Adipocyte (in vitro differentiated cells): ENCODE results near the gene TPP1.

Experiments used
- DNase-seq: peaks from one replicate; pipeline ENCODE4 v3.0.0-alpha.2; 2015; ENCODE audit warnings: low read depth
- H3K27me3 ChIP-seq: replicated peaks from 2 replicates; pipeline ENCODE4 v1.7.0; 2013; ENCODE audit warnings: mild to moderate bottlenecking, low read length, moderate library complexity; ENCODE audit not compliant: control insufficient read depth, insufficient read depth
- H3K36me3 ChIP-seq: 2 replicates; pipeline ENCODE4 v1.7.0; 2013; ENCODE audit warnings: low read length, mild to moderate bottlenecking, moderate library complexity; ENCODE audit not compliant: control insufficient read depth, insufficient read depth, severe bottlenecking
- H3K4me1 ChIP-seq: 2 replicates; pipeline ENCODE4 v1.7.0; 2013; ENCODE audit warnings: mild to moderate bottlenecking, low read length, moderate library complexity; ENCODE audit not compliant: control insufficient read depth, insufficient read depth
- H3K4me3 ChIP-seq: 2 replicates; pipeline ENCODE4 v1.7.0; 2013; ENCODE audit warnings: mild to moderate bottlenecking, low read length, moderate library complexity
- H3K9ac ChIP-seq: 2 replicates; pipeline ENCODE4 v1.7.0; 2013; ENCODE audit warnings: mild to moderate bottlenecking, low read length, moderate library complexity
- H3K9me3 ChIP-seq: 2 replicates; pipeline ENCODE4 v1.7.0; 2013; ENCODE audit warnings: mild to moderate bottlenecking, low read length, moderate library complexity; ENCODE audit not compliant: control insufficient read depth

Gene TPP1

GRCh38 chr11:6576471-6577373 lies 42.5 kb downstream of the TPP1 start:
- Histone ChIP-seq H3K9ac (peak overlapping the region; percentile 19), H3K36me3 (peaks cover 3% of the 10 kb centered on the region), H3K4me3 (no peak overlapping the region), H3K27me3 (no peaks in the 10 kb centered on the region), H3K9me3 (no peaks in the 10 kb centered on the region), H3K4me1 (peaks cover 35% of the 10 kb centered on the region)
- DNase-seq = peak; percentile 65

- H3K36me3 ChIP-seq = peaks cover 3% of the 10 kb centered on the region
- H3K9ac ChIP-seq = no peak overlapping the region
- DNase-seq = no peak
- no peaks in the 10 kb centered on the region for H3K9me3 ChIP-seq
- H3K4me1 ChIP-seq = peaks cover 39% of the 10 kb centered on the region
- no peaks in the 10 kb centered on the region for H3K27me3 ChIP-seq
- H3K4me3 ChIP-seq = no peak overlapping the region
Observed at GRCh38 chr11:6574816-6575715, 44.2 kb downstream of the TPP1 start.

DNA sequence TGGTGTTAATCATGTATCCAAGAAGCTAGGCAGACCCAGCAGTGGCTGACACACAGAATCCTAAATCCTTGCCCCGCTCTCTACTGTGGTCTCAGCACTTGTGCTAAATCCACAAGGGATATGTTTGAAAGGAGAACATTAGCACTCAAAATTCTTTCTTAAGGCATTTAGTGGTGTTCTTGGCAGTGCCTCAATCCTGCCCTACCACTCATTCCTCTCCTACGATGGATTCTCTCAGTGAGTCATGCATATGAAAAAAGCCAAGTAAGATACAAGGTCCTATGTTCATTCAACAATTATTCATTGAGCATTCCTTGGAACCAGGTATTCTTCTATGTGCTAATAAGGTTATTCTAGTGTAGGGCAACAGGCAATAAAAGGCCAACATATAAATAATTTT lies 47.0 kb downstream of the TPP1 start:
- H3K4me1 ChIP-seq = peaks cover 41% of the 10 kb centered on the region
- H3K4me3 ChIP-seq = no peak overlapping the region
- no peaks in the 10 kb centered on the region for H3K27me3 ChIP-seq
- DNase-seq = peak; percentile 75
- no peaks in the 10 kb centered on the region for H3K36me3 ChIP-seq
- no peaks in the 10 kb centered on the region for H3K9me3 ChIP-seq
- H3K9ac ChIP-seq = no peak overlapping the region

DNA sequence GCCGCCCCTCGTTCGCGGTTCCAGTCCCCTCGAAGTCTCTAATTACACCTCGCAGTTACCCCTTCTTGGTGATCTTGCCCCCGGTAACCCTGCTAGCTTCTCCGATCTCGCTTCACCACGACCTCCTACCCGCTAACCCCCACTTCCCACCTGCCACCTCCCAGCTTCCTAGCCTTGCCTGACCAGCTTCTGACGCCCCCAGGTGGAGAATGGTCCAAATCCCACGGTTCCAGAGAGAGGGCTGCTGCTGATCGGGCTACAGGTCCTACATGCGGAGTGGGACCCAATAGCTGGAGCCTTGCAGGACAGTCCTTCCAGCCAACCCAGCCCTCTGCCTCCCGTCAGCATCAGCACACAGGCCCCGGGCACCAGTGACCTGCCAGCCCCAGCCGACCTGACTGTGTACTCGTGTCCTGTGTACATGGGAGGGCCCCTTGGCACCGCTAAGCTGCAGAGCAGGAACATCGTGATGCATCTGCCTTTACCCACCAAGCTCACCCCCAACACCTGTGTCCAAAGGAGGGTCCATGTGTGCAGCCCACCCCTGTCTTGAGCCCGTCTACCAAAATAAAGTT lies 47.7 kb downstream of the TPP1 start:
- no peaks in the 10 kb centered on the region for H3K9me3 ChIP-seq
- H3K4me3 ChIP-seq = no peak overlapping the region
- H3K4me1 ChIP-seq = peaks cover 34% of the 10 kb centered on the region
- DNase-seq = no peak
- no peaks in the 10 kb centered on the region for H3K27me3 ChIP-seq
- H3K36me3 ChIP-seq = no peaks in the 10 kb centered on the region
- H3K9ac ChIP-seq = no peak overlapping the region

GRCh38 chr11:6570691-6571427 lies 48.4 kb downstream of the TPP1 start:
- Histone ChIP-seq H3K4me3 (no peak overlapping the region), H3K27me3 (no peaks in the 10 kb centered on the region)
- DNase-seq = no peak

DNA sequence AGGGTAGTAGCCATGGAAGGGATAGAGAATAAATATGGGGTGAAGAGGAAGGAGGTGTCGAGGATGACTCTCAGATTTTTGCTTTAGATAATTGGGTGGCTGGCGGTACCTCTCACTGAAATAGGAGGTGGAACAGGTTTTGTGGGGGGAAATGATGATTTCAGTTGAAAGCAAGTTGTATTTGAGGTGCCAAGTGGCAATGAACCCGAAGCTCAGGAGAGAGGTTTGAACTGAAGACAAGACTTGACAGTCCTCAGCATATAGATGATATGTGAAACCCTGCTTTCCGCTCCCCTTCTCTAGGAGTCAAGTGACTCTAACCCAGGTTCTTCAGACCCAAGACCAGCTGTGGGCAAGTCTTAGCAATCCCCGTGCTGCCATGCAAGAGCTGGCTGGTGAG lies 49.5 kb downstream of the TPP1 start:
- H3K27me3 ChIP-seq = no peaks in the 10 kb centered on the region
- H3K36me3 ChIP-seq = peaks cover under 1% of the 10 kb centered on the region
- peaks cover 25% of the 10 kb centered on the region for H3K4me1 ChIP-seq
- H3K9me3 ChIP-seq = no peaks in the 10 kb centered on the region
- no peak overlapping the region for H3K4me3 ChIP-seq
- no peak overlapping the region for H3K9ac ChIP-seq
- no peak for DNase-seq

More at GRCh38 chr11:6570691-6571427, 48.4 kb downstream of the TPP1 start:
- no peaks in the 10 kb centered on the region for H3K9me3 ChIP-seq
- H3K9ac ChIP-seq = no peak overlapping the region
- no peaks in the 10 kb centered on the region for H3K36me3 ChIP-seq
- H3K4me1 ChIP-seq = peaks cover 28% of the 10 kb centered on the region

GRCh38 chr11:6568191-6568918 lies 50.9 kb downstream of the TPP1 start:
- Histone ChIP-seq H3K9ac (no peak overlapping the region), H3K9me3 (no peaks in the 10 kb centered on the region), H3K27me3 (no peaks in the 10 kb centered on the region), H3K4me3 (no peak overlapping the region), H3K36me3 (peaks cover 6% of the 10 kb centered on the region), H3K4me1 (peaks cover 25% of the 10 kb centered on the region)
- peak; percentile 48 for DNase-seq

GRCh38 chr11:6567371-6567745 lies 51.9 kb downstream of the TPP1 start:
- Histone ChIP-seq H3K27me3 (no peaks in the 10 kb centered on the region), H3K9ac (no peak overlapping the region), H3K9me3 (no peaks in the 10 kb centered on the region), H3K36me3 (peaks cover 6% of the 10 kb centered on the region), H3K4me1 (peaks cover 20% of the 10 kb centered on the region), H3K4me3 (no peak overlapping the region)
- no peak for DNase-seq

DNA sequence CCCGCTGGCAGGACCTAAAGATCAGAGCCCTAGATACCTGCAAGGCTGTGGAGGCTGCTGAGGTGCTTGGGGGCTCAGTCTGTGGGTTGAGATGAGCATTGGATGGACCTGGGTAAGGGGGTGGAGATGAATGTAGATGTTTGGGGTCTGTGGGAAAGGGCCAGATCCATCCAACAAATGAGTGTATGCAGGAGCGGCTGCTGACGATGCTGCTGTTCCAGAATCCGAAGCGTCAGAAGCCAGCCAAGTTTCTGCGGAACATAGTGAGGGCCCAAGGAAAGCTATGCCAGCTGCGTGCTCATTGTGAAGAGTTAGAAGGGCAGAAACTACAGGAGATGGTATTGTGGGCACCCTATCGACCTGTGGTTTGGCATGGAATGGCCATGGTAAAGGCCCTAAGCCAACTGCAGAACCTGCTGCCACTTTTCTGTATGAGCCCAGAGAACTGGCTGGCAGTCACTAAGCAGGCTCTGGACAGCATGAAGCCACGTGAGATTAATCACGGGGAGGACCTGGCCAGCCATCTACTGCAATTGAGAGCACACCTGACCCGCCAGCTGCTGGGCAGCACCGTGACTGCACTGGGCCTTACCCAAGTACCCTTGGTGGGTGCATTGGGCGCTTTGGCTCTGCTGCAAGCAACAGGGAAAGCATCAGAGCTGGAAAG lies 52.4 kb downstream of the TPP1 start:
- no peak overlapping the region for H3K4me3 ChIP-seq
- no peaks in the 10 kb centered on the region for H3K9me3 ChIP-seq
- H3K27me3 ChIP-seq = no peaks in the 10 kb centered on the region
- H3K36me3 ChIP-seq = peaks cover 6% of the 10 kb centered on the region
- H3K9ac ChIP-seq = no peak overlapping the region
- no peak for DNase-seq
- peaks cover 14% of the 10 kb centered on the region for H3K4me1 ChIP-seq
